Esophagus squamous epithelium (tissue), 5 donors: ENCODE results near the gene PEAK1. TPM values are rescaled to one million over a fixed set of nuclear protein-coding genes. Genes with fewer than 3 reads are reported as not detected.

ENCODE experiments used
- DNase-seq: peaks from one replicate; lab custom pipeline; 2025; lab: John Stamatoyannopoulos, UW
- H3K27ac ChIP-seq, 4 donors: fragments of 200-600 bp; sonication (generic); one replicate each; pipeline ENCODE4 v1.5.1; 2016 to 2019; ENCODE audit warnings: mild to moderate bottlenecking in 1 of 4
- H3K27me3 ChIP-seq, 4 donors: fragments of 200-600 bp; sonication (generic); 1 replicate in 3 of 4; 2 replicates in 1 of 4; pipeline versions ENCODE4 v1.5.1 to v1.6.0; 2017 to 2021; ENCODE audit warnings: antibody characterized with exemption in 1 of 4
- H3K36me3 ChIP-seq, 3 donors: fragments of 200-600 bp; sonication (generic); one replicate each; pipeline ENCODE4 v1.5.1; 2016 to 2019
- H3K4me1 ChIP-seq, 3 donors: fragments of 200-600 bp; sonication (generic); one replicate each; pipeline ENCODE4 v1.5.1; 2017 to 2019
- H3K4me3 ChIP-seq, 4 donors: fragments of 200-600 bp; sonication (generic); 1 replicate in 3 of 4; 2 replicates in 1 of 4; pipeline ENCODE4 v1.5.1; 2016 to 2019; ENCODE audit warnings: mild to moderate bottlenecking in 2 of 4, moderate library complexity in 1 of 4
- H3K9me3 ChIP-seq, 3 donors: fragments of 200-600 bp; sonication (generic); one replicate each; pipeline ENCODE4 v1.5.1; 2016 to 2019
- POLR2A ChIP-seq, 4 donors: fragments of 450-650 bp; IDR thresholded peaks; one replicate each; pipeline ENCODE4 v1.6.1; 2017; ENCODE audit warnings: antibody characterized with exemption in 4 of 4, mild to moderate bottlenecking in 4 of 4, moderate library complexity in 3 of 4
- WGBS, 2 donors: methylation state at CpG; one replicate each; pipeline ENCODE4 v1.1.5; 2018; 5-methylcytosine and 5-hydroxymethylcytosine counted together
- intact Hi-C: fragments of 100-400 bp; cut with DNase I; formaldehyde crosslinking; loops from one replicate; pipeline ENCODE4 v1.15.0; 2022
- total RNA-seq, 4 donors: library from RNA; depleted of rRNA; stranded (reverse); fragments of >200 nt; gene quantifications; one replicate each; pipeline ENCODE4 v1.1.0, GENCODE V29; 2016
- TF ChIP-seq, protein P1 (sequence below), 6 experiments: fragments of 450-650 bp in 4 of 6; fragments of 200-600 bp in 2 of 6; sonication (generic) in 2 of 6; IDR thresholded peaks; one replicate each; pipeline ENCODE4 v1.5.1; 2016 to 2019; ENCODE audit warnings: antibody characterized with exemption in 6 of 6, mild to moderate bottlenecking in 4 of 6, moderate library complexity in 4 of 6
- donor health status: DM: yes; HTN: yes; CAD: no.

Gene PEAK1
- total RNA-seq, 4 donors from 2014 or later, result 8.6 to 47.3 (median 14.0) TPM

DNA sequence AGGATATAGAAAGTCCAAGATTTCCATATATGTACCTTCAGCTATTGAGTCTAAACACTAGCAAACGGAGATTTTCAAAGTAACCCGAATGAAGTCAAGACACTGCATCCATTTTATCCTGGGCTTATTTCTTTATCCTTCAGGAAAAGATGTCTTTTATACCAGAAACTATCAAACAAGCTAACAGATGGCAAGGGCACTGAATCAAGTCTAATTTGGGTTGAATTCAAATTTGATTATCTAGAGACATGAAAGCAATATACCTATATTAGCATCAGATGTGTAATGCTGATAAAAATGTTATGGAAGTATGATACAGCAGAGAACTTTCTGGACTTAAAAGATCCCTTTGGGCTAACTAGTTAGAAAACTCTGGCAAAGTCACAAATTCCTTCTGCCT is 210.7 kb downstream of the PEAK1 start:
- Histone ChIP-seq H3K4me1 (no peaks in the 10 kb centered on the region), H3K27ac (no peak overlapping the region), H3K36me3 (no peaks in the 10 kb centered on the region), H3K9me3 (no peaks in the 10 kb centered on the region), H3K4me3 (no peak overlapping the region), H3K27me3 (no peaks in the 10 kb centered on the region)
- DNase-seq, result no peak
- TF ChIP-seq POLR2A (IDR thresholded peaks at IDR 0.05), result no peak
- TF ChIP-seq, protein P1, sequence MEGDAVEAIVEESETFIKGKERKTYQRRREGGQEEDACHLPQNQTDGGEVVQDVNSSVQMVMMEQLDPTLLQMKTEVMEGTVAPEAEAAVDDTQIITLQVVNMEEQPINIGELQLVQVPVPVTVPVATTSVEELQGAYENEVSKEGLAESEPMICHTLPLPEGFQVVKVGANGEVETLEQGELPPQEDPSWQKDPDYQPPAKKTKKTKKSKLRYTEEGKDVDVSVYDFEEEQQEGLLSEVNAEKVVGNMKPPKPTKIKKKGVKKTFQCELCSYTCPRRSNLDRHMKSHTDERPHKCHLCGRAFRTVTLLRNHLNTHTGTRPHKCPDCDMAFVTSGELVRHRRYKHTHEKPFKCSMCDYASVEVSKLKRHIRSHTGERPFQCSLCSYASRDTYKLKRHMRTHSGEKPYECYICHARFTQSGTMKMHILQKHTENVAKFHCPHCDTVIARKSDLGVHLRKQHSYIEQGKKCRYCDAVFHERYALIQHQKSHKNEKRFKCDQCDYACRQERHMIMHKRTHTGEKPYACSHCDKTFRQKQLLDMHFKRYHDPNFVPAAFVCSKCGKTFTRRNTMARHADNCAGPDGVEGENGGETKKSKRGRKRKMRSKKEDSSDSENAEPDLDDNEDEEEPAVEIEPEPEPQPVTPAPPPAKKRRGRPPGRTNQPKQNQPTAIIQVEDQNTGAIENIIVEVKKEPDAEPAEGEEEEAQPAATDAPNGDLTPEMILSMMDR (IDR thresholded peaks at IDR 0.05), result no peak
- 89 to 97% methylated on average over 2 of the region's 2 CpGs for WGBS, 2 donors
- intact Hi-C loops, result no loop called here

DNA sequence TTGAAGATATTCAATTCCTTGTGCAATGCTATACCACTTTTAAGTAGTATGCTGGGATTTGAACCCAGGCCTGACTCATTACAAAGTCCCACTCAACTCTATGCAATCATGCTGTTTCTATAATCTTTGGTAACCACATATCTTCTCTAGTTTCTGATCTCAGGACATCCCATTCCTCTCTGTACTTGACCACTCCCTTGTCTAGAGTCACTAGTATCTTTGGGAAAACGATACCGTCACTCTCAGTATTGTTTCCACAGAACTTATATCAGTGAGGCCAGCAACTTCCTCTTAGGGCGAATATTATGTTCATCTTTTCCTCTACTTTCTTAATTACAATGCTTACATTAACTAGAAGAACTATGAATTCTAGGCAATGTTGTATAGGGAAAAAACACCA is 211.7 kb downstream of the PEAK1 start:
- no peaks in the 10 kb centered on the region for H3K4me1 ChIP-seq
- TF ChIP-seq POLR2A (IDR thresholded peaks at IDR 0.05), result no peak
- TF ChIP-seq, protein P1 (IDR thresholded peaks at IDR 0.05), result no peak
- intact Hi-C loops, result no loop called here
- no peaks in the 10 kb centered on the region for H3K27me3 ChIP-seq
- no peaks in the 10 kb centered on the region for H3K36me3 ChIP-seq
- no peak overlapping the region for H3K4me3 ChIP-seq
- no peak overlapping the region for H3K27ac ChIP-seq
- no peak for DNase-seq
- WGBS, 2 donors, result 82 to 87% methylated on average over 3 of the region's 3 CpGs
- H3K9me3 ChIP-seq, result no peaks in the 10 kb centered on the region

DNA sequence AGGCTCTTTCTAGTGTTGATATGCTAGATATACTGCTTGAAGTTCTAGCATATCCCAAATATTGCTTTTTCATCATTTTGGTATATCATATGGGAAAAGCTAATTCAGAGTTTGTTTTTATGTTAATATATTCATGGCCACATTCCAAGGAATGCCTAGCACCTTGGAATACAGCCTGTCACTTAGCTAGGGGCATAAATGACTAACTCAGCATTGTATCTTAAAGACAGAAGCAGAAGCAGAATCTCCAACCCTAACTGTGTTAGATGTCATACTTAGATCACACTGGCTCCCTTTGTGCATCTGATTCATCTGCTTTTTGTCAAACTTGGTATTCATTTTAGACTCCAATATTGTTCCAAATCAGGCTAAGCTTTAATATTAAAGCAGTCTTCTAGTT is 218.2 kb downstream of the PEAK1 start:
- Histone ChIP-seq H3K36me3 (peaks cover 0 to 19% (median 0%) of the 10 kb centered on the region in 3 donors), H3K27ac (no peak overlapping the region), H3K27me3 (no peaks in the 10 kb centered on the region), H3K9me3 (peaks cover 0 to 15% (median 3%) of the 10 kb centered on the region in 3 donors), H3K4me3 (no peak overlapping the region), H3K4me1 (no peaks in the 10 kb centered on the region)
- TF ChIP-seq POLR2A (IDR thresholded peaks at IDR 0.05), result no peak
- TF ChIP-seq, protein P1 (IDR thresholded peaks at IDR 0.05), result no peak
- intact Hi-C loops, result no loop called here
- no peak for DNase-seq

DNA sequence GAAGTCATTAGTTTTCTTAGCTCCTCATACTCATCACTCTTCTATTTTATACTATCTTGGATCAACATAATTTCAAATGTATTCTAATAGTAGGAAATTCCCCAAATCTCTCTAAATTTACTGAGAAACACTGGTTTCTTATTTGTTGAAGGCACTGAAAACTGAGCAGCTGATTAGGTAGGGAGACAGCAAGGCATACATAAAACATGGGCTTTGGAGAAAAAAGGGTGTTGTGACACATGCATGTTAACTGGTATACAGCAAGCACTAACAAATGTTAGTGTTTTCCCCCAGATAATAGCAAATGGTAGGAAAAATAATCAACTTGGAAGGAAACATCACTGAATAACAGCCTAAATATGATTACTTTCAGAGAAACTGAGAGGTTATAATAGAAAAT is 223.5 kb downstream of the PEAK1 start:
- no peak for TF ChIP-seq POLR2A (IDR thresholded peaks at IDR 0.05)
- TF ChIP-seq, protein P1 (IDR thresholded peaks at IDR 0.05), result no peak
- Histone ChIP-seq H3K4me1 (no peaks in the 10 kb centered on the region), H3K9me3 (peaks cover 0 to 15% (median 3%) of the 10 kb centered on the region in 3 donors), H3K4me3 (no peak overlapping the region), H3K36me3 (peaks cover 0 to 19% (median 0%) of the 10 kb centered on the region in 3 donors), H3K27ac (no peak overlapping the region), H3K27me3 (no peaks in the 10 kb centered on the region)
- intact Hi-C loops, result no loop called here
- no peak for DNase-seq

DNA sequence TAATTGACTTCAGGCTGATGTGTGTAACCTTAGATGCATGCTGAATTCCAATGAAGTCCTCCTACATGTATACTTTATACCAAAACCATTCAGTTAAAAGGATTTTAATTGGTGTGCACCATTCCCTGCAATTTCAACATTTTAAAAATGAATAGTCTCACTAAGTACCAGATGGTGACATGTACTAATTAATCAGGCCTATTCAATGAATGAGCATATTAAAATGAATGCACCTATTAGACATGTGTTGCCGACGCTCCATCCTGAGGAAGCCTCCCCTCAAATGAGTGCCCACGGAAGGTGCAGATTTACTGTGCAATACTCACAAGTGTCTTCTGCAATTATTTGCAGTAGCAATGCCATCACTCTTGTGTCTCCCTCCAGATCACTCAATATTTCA is 224.3 kb downstream of the PEAK1 start:
- DNase-seq, result no peak
- no peaks in the 10 kb centered on the region for H3K4me1 ChIP-seq
- no peaks in the 10 kb centered on the region for H3K27me3 ChIP-seq
- no peak for TF ChIP-seq POLR2A (IDR thresholded peaks at IDR 0.05)
- TF ChIP-seq, protein P1 (IDR thresholded peaks at IDR 0.05), result no peak
- H3K9me3 ChIP-seq, result peaks cover 0 to 15% (median 3%) of the 10 kb centered on the region in 3 donors
- H3K4me3 ChIP-seq, result no peak overlapping the region
- H3K27ac ChIP-seq, result no peak overlapping the region
- intact Hi-C loops, result no loop called here
- peaks cover 0 to 19% (median 0%) of the 10 kb centered on the region in 3 donors for H3K36me3 ChIP-seq
- 92 to 93% methylated on average over 3 of the region's 3 CpGs for WGBS, 2 donors
